Measurements from ENCODE around the gene HS3ST1.
A peak's percentile ranks its signal among the peaks of the same experiment; 100 is the strongest.

HS3ST1 gene

DNA sequence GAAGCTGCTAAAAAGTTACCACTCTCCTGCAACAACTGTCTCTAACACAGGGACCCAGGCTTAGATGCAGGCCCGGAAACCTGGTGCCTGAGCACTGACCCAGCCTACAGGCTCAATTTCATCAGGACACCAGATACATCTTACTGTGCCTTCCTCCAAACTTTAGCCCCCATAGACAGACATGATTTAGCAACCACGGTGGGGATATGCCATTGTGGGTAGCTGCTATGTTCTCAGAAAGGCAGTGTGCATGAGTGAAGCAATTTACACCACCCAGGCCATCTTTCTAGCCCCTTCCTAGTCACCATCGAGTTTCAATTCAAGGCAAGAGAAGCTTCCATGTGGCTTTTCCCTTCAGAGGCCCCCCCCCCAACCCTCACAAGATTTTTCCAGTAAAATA is 2.7 kb downstream of the HS3ST1 start:
- TF ChIP-seq, protein P1, sequence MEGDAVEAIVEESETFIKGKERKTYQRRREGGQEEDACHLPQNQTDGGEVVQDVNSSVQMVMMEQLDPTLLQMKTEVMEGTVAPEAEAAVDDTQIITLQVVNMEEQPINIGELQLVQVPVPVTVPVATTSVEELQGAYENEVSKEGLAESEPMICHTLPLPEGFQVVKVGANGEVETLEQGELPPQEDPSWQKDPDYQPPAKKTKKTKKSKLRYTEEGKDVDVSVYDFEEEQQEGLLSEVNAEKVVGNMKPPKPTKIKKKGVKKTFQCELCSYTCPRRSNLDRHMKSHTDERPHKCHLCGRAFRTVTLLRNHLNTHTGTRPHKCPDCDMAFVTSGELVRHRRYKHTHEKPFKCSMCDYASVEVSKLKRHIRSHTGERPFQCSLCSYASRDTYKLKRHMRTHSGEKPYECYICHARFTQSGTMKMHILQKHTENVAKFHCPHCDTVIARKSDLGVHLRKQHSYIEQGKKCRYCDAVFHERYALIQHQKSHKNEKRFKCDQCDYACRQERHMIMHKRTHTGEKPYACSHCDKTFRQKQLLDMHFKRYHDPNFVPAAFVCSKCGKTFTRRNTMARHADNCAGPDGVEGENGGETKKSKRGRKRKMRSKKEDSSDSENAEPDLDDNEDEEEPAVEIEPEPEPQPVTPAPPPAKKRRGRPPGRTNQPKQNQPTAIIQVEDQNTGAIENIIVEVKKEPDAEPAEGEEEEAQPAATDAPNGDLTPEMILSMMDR (IDR thresholded peaks at IDR 0.05; ENCODE audit: extremely low read depth, missing control alignments) = no peak
- DNase-seq (ENCODE audit: low spot score) = no peak

DNA sequence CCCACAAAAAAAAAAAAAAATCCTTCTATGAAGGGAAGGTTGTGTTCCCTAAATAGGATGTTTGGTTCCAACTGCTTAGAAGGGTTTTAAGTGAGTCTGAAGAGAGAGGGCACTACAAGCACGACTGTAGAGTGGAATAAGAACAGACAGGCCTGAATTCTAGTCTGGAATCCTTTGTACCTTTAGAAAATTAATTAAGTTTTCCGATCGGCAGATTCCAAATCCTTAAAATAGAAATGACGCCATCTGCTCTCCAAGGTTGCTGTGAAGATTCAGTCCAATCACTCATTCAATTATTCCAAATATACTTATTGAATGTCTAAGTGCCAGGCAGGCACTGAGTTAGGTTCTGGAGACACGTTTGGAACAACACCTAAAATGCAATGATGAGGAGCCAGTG is 3.8 kb downstream of the HS3ST1 start:
- TF ChIP-seq, protein P1 (IDR thresholded peaks at IDR 0.05; ENCODE audit: extremely low read depth, missing control alignments) = no peak

DNA sequence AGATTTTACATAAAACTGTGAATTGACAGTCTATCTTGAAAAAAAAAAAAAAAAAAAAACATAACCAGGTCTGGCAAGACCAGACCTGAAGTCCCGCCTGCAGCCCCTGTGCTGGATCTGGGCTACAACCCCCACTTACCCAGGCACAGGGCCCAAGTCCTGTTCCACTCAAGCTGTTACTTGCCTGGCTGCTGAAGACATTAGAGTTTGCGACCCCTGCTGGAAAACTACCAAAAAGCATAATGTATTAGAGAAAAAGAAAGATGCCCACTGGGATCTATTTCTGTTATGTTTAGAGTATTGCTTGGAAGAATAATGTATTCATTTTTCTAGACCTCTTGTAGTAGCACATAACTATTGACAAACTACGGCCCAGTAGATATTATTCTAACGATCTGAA is 4.7 kb downstream of the HS3ST1 start:
- TF ChIP-seq, protein P1 (IDR thresholded peaks at IDR 0.05; ENCODE audit: extremely low read depth, missing control alignments) = peak; percentile 52
- DNase-seq (ENCODE audit: low spot score) = peak; percentile 67

More for the DNA sequence above, 3.8 kb downstream of the HS3ST1 start:
- no peak for DNase-seq (ENCODE audit: low spot score)

DNA sequence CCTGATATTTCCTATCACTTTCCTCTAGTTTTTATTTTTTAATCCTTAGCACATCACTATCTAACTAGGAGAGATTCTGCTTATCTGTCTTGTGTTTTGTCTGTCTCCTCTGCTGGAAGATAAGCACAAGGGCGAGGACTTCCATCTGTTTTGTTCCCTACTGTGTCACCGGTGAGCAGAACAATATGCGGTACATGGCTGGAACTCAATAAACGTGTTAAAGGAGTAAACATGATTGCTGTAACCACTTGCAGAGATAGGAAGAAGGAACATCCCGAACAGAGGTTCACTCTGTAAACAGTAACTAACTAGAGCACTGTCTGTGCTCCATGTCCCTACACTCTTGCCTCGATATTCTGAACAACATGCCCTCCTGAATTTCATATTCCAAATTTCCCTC is 5.2 kb downstream of the HS3ST1 start:
- TF ChIP-seq, protein P1 (IDR thresholded peaks at IDR 0.05; ENCODE audit: extremely low read depth, missing control alignments) = no peak
- DNase-seq (ENCODE audit: low spot score) = no peak

DNA sequence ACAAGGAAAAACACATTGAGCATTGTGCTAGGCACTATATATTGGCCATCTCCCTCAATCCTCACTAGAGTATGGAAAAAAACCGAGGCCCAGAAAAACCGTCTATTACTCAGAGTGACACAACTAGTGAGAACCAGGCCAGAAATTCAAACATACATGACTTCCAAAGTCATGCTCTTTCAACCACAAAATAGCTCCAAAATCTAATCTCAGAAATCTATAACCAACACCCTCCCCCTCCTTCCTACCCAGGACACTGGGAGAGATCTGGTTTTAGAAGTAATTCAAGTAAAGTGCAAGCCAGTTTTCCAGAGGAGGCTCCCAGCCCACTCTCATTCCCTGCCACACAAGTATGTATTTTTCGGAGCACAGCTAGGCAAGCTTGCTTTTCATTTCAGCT is 7.6 kb downstream of the HS3ST1 start:
- no peak for DNase-seq (ENCODE audit: low spot score)

GRCh38 chr4:11420327-11420726 is 8.4 kb downstream of the HS3ST1 start:
- no peak for DNase-seq (ENCODE audit: low spot score)
- TF ChIP-seq, protein P1 (IDR thresholded peaks at IDR 0.05; ENCODE audit: extremely low read depth, missing control alignments) = no peak

More for the DNA sequence above, 7.6 kb downstream of the HS3ST1 start:
- TF ChIP-seq, protein P1 (IDR thresholded peaks at IDR 0.05; ENCODE audit: extremely low read depth, missing control alignments) = no peak

DNA sequence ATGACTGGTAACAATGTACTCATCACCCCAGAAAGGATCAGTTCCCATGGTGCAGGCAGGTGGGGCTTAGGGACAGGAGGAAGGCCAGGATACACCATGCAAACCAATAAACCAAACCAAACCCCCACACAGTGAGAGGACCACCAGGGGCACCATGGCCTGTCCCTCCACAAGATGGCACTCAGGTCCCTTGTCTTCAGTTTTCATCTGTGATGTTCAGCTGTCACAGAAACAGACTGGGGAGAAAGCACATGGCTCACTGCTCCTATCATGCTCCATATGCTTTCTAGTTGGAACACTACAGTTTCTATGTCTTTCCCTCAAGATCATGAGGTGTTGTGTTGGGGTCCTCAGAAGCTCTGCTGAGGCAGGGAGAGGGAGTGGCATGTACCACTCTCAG is 10.1 kb downstream of the HS3ST1 start:
- no peak for DNase-seq (ENCODE audit: low spot score)
- TF ChIP-seq, protein P1 (IDR thresholded peaks at IDR 0.05; ENCODE audit: extremely low read depth, missing control alignments) = no peak

Measured in GM20000 (cell line).